ENCODE measurements around the gene PKDCC. TPM values are rescaled to one million over a fixed set of nuclear protein-coding genes. Genes with fewer than 3 reads are reported as not detected.
A peak's percentile ranks its signal among the peaks of the same experiment; 100 is the strongest.

Gene PKDCC
- total and polyA plus RNA-seq, 2 of the 13 experiments (the other 11 are each of a cell fraction or from before 2014, with no cell fraction given), result 52.6 to 58.8 TPM

DNA sequence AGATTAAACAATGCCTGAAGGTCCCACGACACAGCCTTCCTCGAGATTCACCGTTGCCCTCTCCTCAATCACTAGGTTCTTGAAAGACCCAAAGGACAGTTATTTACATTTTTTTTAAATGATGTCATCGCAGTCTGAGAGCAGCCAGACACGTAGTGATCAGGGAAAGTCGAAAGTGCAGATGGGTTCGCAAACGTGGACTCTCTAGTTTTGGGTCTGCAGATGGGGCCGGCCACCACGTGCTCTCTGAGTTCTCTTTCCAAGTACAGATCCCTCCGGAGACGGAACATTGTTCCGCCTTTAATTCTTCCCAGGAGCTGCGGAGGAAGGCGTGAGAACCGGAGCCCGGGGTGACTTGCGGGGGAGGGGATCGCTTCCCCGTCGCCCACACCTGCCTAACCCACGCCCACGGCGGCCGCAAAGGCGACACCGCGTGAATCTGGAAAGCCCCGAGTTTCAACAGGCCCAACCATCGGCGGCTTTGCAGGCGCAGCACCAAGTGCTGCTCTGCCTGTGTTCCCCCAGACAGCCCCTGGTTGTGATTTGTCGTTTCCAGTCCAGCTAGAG lies 54.3 kb downstream of the PKDCC start (continued):
- TF ChIP-seq, protein P1, sequence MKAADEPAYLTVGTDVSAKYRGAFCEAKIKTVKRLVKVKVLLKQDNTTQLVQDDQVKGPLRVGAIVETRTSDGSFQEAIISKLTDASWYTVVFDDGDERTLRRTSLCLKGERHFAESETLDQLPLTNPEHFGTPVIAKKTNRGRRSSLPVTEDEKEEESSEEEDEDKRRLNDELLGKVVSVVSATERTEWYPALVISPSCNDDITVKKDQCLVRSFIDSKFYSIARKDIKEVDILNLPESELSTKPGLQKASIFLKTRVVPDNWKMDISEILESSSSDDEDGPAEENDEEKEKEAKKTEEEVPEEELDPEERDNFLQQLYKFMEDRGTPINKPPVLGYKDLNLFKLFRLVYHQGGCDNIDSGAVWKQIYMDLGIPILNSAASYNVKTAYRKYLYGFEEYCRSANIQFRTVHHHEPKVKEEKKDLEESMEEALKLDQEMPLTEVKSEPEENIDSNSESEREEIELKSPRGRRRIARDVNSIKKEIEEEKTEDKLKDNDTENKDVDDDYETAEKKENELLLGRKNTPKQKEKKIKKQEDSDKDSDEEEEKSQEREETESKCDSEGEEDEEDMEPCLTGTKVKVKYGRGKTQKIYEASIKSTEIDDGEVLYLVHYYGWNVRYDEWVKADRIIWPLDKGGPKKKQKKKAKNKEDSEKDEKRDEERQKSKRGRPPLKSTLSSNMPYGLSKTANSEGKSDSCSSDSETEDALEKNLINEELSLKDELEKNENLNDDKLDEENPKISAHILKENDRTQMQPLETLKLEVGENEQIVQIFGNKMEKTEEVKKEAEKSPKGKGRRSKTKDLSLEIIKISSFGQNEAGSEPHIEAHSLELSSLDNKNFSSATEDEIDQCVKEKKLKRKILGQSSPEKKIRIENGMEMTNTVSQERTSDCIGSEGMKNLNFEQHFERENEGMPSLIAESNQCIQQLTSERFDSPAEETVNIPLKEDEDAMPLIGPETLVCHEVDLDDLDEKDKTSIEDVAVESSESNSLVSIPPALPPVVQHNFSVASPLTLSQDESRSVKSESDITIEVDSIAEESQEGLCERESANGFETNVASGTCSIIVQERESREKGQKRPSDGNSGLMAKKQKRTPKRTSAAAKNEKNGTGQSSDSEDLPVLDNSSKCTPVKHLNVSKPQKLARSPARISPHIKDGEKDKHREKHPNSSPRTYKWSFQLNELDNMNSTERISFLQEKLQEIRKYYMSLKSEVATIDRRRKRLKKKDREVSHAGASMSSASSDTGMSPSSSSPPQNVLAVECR (CRISPR knock-in tag; IDR thresholded peaks at IDR 0.05; ENCODE audit: borderline replicate concordance), result peak; percentile 47; the same call in 1 of the 2 replicates
- TF ChIP-seq ZNF556 (CRISPR knock-in tag; IDR thresholded peaks at IDR 0.05; ENCODE audit: borderline replicate concordance) (no peak), PITX1 (CRISPR knock-in tag; IDR thresholded peaks at IDR 0.05) (peak; percentile 69; the same call in 1 of the 2 replicates), SAFB2 (CRISPR knock-in tag; IDR thresholded peaks at IDR 0.05; ENCODE audit: borderline replicate concordance, low read depth) (0 out of 2 replicates have a peak, but pooled peaks have one; percentile 64), CTCF (CRISPR knock-in tag; IDR thresholded peaks at IDR 0.05) (0 out of 2 replicates have a peak, but pooled peaks have one; percentile 17), NCOR1 (IDR thresholded peaks at IDR 0.05; ENCODE audit: borderline replicate concordance, low read length) (peak; percentile 32; the same call in 1 of the 2 replicates), EEA1 (CRISPR knock-in tag; IDR thresholded peaks at IDR 0.05; ENCODE audit: borderline replicate concordance) (no peak), JUND (CRISPR knock-in tag; IDR thresholded peaks at IDR 0.05) (peak; percentile 97), ZNF121 (CRISPR knock-in tag; IDR thresholded peaks at IDR 0.05) (0 out of 2 replicates have a peak, but pooled peaks have one; percentile 25), MIER3 (CRISPR knock-in tag; IDR thresholded peaks at IDR 0.05; ENCODE audit: borderline replicate concordance) (peak; percentile 43; the same call in 1 of the 2 replicates), ARNTL (CRISPR knock-in tag; IDR thresholded peaks at IDR 0.05) (peak; percentile 39), LBX2 (CRISPR knock-in tag; IDR thresholded peaks at IDR 0.05; ENCODE audit: borderline replicate concordance) (0 out of 2 replicates have a peak, but pooled peaks have one; percentile 42), ZFP62 (CRISPR knock-in tag; IDR thresholded peaks at IDR 0.05) (no peak)
- TF ChIP-seq, protein P2, sequence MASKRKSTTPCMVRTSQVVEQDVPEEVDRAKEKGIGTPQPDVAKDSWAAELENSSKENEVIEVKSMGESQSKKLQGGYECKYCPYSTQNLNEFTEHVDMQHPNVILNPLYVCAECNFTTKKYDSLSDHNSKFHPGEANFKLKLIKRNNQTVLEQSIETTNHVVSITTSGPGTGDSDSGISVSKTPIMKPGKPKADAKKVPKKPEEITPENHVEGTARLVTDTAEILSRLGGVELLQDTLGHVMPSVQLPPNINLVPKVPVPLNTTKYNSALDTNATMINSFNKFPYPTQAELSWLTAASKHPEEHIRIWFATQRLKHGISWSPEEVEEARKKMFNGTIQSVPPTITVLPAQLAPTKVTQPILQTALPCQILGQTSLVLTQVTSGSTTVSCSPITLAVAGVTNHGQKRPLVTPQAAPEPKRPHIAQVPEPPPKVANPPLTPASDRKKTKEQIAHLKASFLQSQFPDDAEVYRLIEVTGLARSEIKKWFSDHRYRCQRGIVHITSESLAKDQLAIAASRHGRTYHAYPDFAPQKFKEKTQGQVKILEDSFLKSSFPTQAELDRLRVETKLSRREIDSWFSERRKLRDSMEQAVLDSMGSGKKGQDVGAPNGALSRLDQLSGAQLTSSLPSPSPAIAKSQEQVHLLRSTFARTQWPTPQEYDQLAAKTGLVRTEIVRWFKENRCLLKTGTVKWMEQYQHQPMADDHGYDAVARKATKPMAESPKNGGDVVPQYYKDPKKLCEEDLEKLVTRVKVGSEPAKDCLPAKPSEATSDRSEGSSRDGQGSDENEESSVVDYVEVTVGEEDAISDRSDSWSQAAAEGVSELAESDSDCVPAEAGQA (IDR thresholded peaks at IDR 0.05; ENCODE audit: low read depth), result peak; percentile 47; the same call in 1 of the 2 replicates
- TF ChIP-seq, protein P2 (CRISPR knock-in tag; IDR thresholded peaks at IDR 0.05; ENCODE audit: borderline replicate concordance), result no peak

Measured in HepG2 (cell line).